Ovary (tissue), 9 donors: ENCODE results near the gene COBL. TPM values are rescaled to one million over a fixed set of nuclear protein-coding genes. Genes with fewer than 3 reads are reported as not detected.

Source experiments
- DNase-seq, 5 donors: peaks; one replicate each; pipeline ENCODE4 v3.0.0-alpha.2; 2019 to 2020
- H3K27ac ChIP-seq, 2 donors: fragments of 200-600 bp; one replicate each; pipeline versions ENCODE4 v1.5.1 to v1.8.0; 2019 to 2022
- H3K27me3 ChIP-seq: fragments of 200-600 bp; one replicate; pipeline ENCODE4 v1.8.0; 2022
- H3K36me3 ChIP-seq: fragments of 200-600 bp; sonication (generic); one replicate; pipeline ENCODE4 v1.5.1; 2019
- H3K4me1 ChIP-seq: one replicate; pipeline ENCODE4 v1.8.1; 2013; ENCODE audit warnings: mild to moderate bottlenecking, moderate library complexity; ENCODE audit not compliant: insufficient read depth
- H3K4me3 ChIP-seq: fragments of 200-600 bp; sonication (generic); one replicate; pipeline ENCODE4 v1.5.1; 2017
- H3K9me3 ChIP-seq, 2 donors: fragments of 200-600 bp in 1 of 2; sonication (generic) in 1 of 2; one replicate each; pipeline versions ENCODE4 v1.5.1 to v1.8.1; 2013 to 2019; ENCODE audit warnings: mild to moderate bottlenecking in 1 of 2, moderate library complexity in 1 of 2
- EP300 ChIP-seq: sonication (generic); formaldehyde crosslinking; IDR thresholded peaks from one replicate; pipeline ENCODE4 v1.6.1; 2017; ENCODE audit warnings: antibody characterized with exemption
- POLR2A ChIP-seq: fragments of 450-650 bp; IDR thresholded peaks from one replicate; pipeline ENCODE4 v1.6.1; 2017; ENCODE audit warnings: antibody characterized with exemption, mild to moderate bottlenecking, moderate library complexity
- WGBS, 3 donors: extraction: QIAGEN DNeasy Blood & Tissue Kit in 1 of 3; methylation state at CpG; one replicate each; pipeline versions ENCODE4 v1.1.5 to v1.1.7; 2013 to 2017; 5-methylcytosine and 5-hydroxymethylcytosine counted together
- intact Hi-C, 4 donors: fragments of 100-400 bp; cut with DNase I; formaldehyde crosslinking; loops; one replicate each; pipeline versions ENCODE4 v1.11.0 to v1.15.1; 2022 to 2023
- polyA plus RNA-seq, 2 donors: library from polyadenylated mRNA; stranded (reverse); fragments of 200-250 nt in 1 of 2; fragments of 350-450 nt in 1 of 2; fragmentation: Illumina TruSeq in 1 of 2; extraction: RNeasy Lipid Tissue Mini Kit (QIAGEN cat#74804) in 1 of 2; gene quantifications; one replicate each; pipeline ENCODE4 v1.2.3, GENCODE V29; 2013 to 2014
- total RNA-seq, 7 donors: library from RNA; depleted of rRNA in 2 of 7; stranded (reverse); fragments of >200 nt in 2 of 7; fragmentation: NEBNext Ultra II Directional in 3 of 7; extraction: Animal tissue kit (Norgen Biotek cat#: 25700) in 3 of 7; gene quantifications; one replicate each; pipeline versions ENCODE4 v1.1.0 to v1.2.4, GENCODE V29; 2016 to 2023
- TF ChIP-seq, protein P1 (sequence below), 3 donors: fragments of 450-650 bp in 2 of 3; fragments of 200-600 bp in 1 of 3; IDR thresholded peaks; one replicate each; pipeline versions ENCODE4 v1.5.1 to v1.8.0; 2016 to 2022; ENCODE audit warnings: antibody characterized with exemption in 3 of 3, mild to moderate bottlenecking in 1 of 3
- donor health status: DM: no; HTN: no; CAD: no; lungs with moderate emphysema.
- donor health status: DM: no; HTN: no; CAD: no.
- donor health status: Bipolar disorder and iron deficiency.
- donor health status: DM: yes; HTN: yes; CAD: no.
- donor health status: DM: no; HTN: no; CAD: no.
- donor health status: DM: yes; HTN: yes; CAD: no.

COBL gene
- total and polyA plus RNA-seq, 9 donors, result 0.87 to 33.4 (median 3.9) TPM

GRCh38 chr7:51082940-51083533 lies 233.6 kb downstream of the COBL start:
- no peaks in the 10 kb centered on the region for H3K27me3 ChIP-seq
- H3K4me3 ChIP-seq, result no peak overlapping the region
- H3K9me3 ChIP-seq, result no peaks in the 10 kb centered on the region
- DNase-seq, result no peak
- H3K4me1 ChIP-seq, result no peaks in the 10 kb centered on the region
- no peak overlapping the region for H3K27ac ChIP-seq
- TF ChIP-seq EP300, result no peak
- no peak for TF ChIP-seq POLR2A
- TF ChIP-seq, protein P1, sequence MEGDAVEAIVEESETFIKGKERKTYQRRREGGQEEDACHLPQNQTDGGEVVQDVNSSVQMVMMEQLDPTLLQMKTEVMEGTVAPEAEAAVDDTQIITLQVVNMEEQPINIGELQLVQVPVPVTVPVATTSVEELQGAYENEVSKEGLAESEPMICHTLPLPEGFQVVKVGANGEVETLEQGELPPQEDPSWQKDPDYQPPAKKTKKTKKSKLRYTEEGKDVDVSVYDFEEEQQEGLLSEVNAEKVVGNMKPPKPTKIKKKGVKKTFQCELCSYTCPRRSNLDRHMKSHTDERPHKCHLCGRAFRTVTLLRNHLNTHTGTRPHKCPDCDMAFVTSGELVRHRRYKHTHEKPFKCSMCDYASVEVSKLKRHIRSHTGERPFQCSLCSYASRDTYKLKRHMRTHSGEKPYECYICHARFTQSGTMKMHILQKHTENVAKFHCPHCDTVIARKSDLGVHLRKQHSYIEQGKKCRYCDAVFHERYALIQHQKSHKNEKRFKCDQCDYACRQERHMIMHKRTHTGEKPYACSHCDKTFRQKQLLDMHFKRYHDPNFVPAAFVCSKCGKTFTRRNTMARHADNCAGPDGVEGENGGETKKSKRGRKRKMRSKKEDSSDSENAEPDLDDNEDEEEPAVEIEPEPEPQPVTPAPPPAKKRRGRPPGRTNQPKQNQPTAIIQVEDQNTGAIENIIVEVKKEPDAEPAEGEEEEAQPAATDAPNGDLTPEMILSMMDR (IDR thresholded peaks at IDR 0.05), result no peak
- intact Hi-C loops, result no loop called here
- no peaks in the 10 kb centered on the region for H3K36me3 ChIP-seq
- 85 to 87% (median 86%) methylated on average over 14 of the region's 14 CpGs for WGBS, 3 donors

GRCh38 chr7:51082096-51082840 lies 234.3 kb downstream of the COBL start:
- DNase-seq, result no peak
- Histone ChIP-seq H3K4me3 (no peak overlapping the region), H3K4me1 (no peaks in the 10 kb centered on the region), H3K27me3 (no peaks in the 10 kb centered on the region), H3K36me3 (no peaks in the 10 kb centered on the region), H3K9me3 (no peaks in the 10 kb centered on the region), H3K27ac (no peak overlapping the region)
- TF ChIP-seq EP300 (no peak), POLR2A (no peak)
- TF ChIP-seq, protein P1 (IDR thresholded peaks at IDR 0.05), result no peak
- intact Hi-C loops, result no loop called here
- WGBS, 3 donors, result 85 to 88% (median 87%) methylated on average over 19 of the region's 19 CpGs

DNA sequence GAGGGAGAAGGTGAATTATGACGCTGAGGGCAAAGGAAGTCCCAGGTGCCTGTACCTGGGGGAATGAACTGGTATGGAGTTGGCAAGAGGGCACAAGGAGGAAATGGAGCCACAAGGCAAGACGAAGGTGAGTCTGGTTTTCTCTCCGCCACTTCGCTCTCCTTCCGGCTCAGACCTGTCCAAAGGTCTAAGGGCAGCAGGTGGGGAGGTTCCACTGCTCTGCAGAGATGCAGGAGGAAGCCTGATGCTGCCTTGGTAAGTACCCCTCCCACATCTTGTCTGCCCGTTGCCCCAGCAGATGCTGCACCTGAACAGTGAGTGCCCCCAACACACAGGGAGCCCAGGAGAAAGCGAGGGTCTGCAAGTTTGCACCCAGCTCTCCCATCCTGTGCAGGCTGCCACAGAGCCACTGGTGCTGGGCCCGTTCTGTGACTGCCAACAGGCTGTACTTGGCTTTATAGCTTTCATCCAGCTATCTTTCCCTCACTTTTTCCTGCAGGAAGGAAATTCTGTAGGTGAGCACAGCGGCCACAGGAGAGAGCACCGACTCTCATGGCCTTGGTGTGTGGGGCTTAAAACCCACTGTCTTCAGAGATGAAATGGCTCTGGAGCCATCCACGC lies 235.2 kb downstream of the COBL start:
- Histone ChIP-seq H3K36me3 (no peaks in the 10 kb centered on the region), H3K27ac (no peak overlapping the region), H3K27me3 (no peaks in the 10 kb centered on the region), H3K4me3 (no peak overlapping the region), H3K9me3 (no peaks in the 10 kb centered on the region), H3K4me1 (no peaks in the 10 kb centered on the region)
- no peak for DNase-seq
- WGBS, 3 donors, result 68 to 76% (median 70%) methylated on average over 11 of the region's 11 CpGs
- no peak for TF ChIP-seq POLR2A
- intact Hi-C loops, result no loop called here

DNA sequence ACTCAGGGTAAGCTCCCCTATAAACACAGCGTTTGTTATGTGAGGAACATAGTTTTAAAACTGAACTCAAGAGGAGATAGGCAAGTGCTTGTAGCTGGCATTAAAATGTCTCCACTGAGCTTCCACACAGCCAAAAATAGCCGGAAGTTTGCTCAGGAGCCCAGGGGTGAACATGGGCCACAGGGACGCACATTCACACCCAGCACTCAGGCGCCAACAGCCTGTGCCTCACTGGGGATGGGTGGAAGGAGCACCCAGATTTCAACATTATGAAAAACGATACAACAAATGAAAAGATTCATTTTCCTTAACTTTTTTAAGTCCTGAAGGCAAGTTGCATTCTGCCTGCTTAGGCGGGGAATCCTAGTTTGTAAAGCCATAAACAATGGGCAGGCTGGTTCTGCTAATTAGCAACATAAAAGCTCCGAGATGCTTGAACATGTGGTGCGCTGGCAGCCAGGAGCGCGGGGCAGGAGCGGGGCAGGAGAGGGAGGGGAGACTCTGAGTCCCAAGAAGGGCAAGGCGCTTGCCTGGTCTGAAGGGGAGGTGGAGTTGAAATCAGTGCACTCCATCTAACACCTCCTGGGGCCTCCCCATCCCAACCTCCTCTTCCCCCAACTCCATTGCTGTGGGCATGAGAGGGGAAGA lies 235.9 kb downstream of the COBL start:
- H3K36me3 ChIP-seq, result no peaks in the 10 kb centered on the region
- H3K9me3 ChIP-seq, result no peaks in the 10 kb centered on the region
- intact Hi-C loops, result no loop called here
- no peak for TF ChIP-seq EP300
- no peak for TF ChIP-seq POLR2A
- TF ChIP-seq, protein P1 (IDR thresholded peaks at IDR 0.05), result no peak
- 32 to 43% (median 33%) methylated on average over 12 of the region's 12 CpGs for WGBS, 3 donors
- no peak overlapping the region for H3K27ac ChIP-seq
- H3K4me3 ChIP-seq, result no peak overlapping the region
- H3K27me3 ChIP-seq, result no peaks in the 10 kb centered on the region
- no peaks in the 10 kb centered on the region for H3K4me1 ChIP-seq
- no peak for DNase-seq
